D341Med (cell line): ENCODE data around the gene FRAT2.
"Not testable (repeated sequence)": the region's sequence is repeated elsewhere in the genome, so short reads cannot be mapped to it uniquely, and the experiment has no call there.

Experiments used
- DNase-seq: peaks from one replicate; pipeline ENCODE4 v3.0.0; 2012; ENCODE audit warnings: low spot score

The FRAT2 gene

GRCh38 chr10:97291357-97292096, 43.0 kb downstream of the FRAT2 start:
- no peak for DNase-seq

- not testable (repeated sequence) for DNase-seq
Observed at GRCh38 chr10:97290576-97291356, 43.8 kb downstream of the FRAT2 start.

GRCh38 chr10:97290076-97290475, 44.5 kb downstream of the FRAT2 start:
- DNase-seq: not testable (repeated sequence)
